Adrenal gland (tissue), 12 donors: ENCODE data around the gene DHX58. TPM values are rescaled to one million over a fixed set of nuclear protein-coding genes. Genes with fewer than 3 reads are reported as not detected.

Source experiments
- DNase-seq, 7 donors: peaks; one replicate each; pipeline ENCODE4 v3.0.0-alpha.2; 2019 to 2020
- H3K27ac ChIP-seq, 5 donors: fragments of 200-600 bp; sonication (generic) in 4 of 5; 1 replicate in 3 of 5; 2 replicates in 2 of 5; pipeline versions ENCODE4 v1.5.1 to v1.8.0; 2016 to 2020; ENCODE audit warnings: mild to moderate bottlenecking in 1 of 5
- H3K27me3 ChIP-seq: fragments of 200-600 bp; 2 replicates; pipeline ENCODE4 v1.8.0; 2021
- H3K36me3 ChIP-seq, 2 donors: fragments of 200-600 bp; replicated peaks in 1 of 2; 1 replicate in 1 of 2; 2 replicates in 1 of 2; pipeline versions ENCODE4 v1.5.1 to v1.8.0; 2018 to 2022
- H3K4me1 ChIP-seq, 2 donors: fragments of 200-600 bp; replicated peaks in 1 of 2; 1 replicate in 1 of 2; 2 replicates in 1 of 2; pipeline versions ENCODE4 v1.5.1 to v1.8.0; 2018 to 2021
- H3K4me3 ChIP-seq, 4 donors: fragments of 200-600 bp; sonication (generic) in 3 of 4; one replicate each; pipeline ENCODE4 v1.5.1; 2016 to 2018
- H3K9me3 ChIP-seq, 3 donors: fragments of 200-600 bp; sonication (generic) in 1 of 3; replicated peaks in 1 of 3; 1 replicate in 2 of 3; 2 replicates in 1 of 3; pipeline versions ENCODE4 v1.5.1 to v1.8.0; 2016 to 2021
- POLR2A ChIP-seq, 2 donors: fragments of 450-650 bp; IDR thresholded peaks; one replicate each; pipeline ENCODE4 v1.6.1; 2017; ENCODE audit warnings: antibody characterized with exemption in 2 of 2, mild to moderate bottlenecking in 2 of 2, moderate library complexity in 1 of 2
- WGBS, 4 donors: extraction: QIAGEN DNeasy Blood & Tissue Kit in 2 of 4; methylation state at CpG; one replicate each; pipeline versions ENCODE4 v1.1.5 to v1.1.7; 2013 to 2017; 5-methylcytosine and 5-hydroxymethylcytosine counted together
- intact Hi-C, 2 donors: fragments of 100-400 bp; cut with DNase I; formaldehyde crosslinking; loops; one replicate each; pipeline versions ENCODE4 v1.14.1 to v1.15.0; 2022 to 2023
- polyA plus RNA-seq, 3 donors: library from polyadenylated mRNA; stranded (reverse); fragments of 200-250 nt in 2 of 3; fragments of 350-450 nt in 1 of 3; fragmentation: Illumina TruSeq in 1 of 3; extraction: RNeasy Lipid Tissue Mini Kit (QIAGEN cat#74804) in 1 of 3; gene quantifications; one replicate each; pipeline ENCODE4 v1.2.3, GENCODE V29; 2013 to 2014
- total RNA-seq, 9 donors: library from RNA; depleted of rRNA in 4 of 9; stranded (reverse); fragments of >200 nt in 4 of 9; fragments of 120-200 nt in 1 of 9; fragmentation: NEBNext Ultra II Directional in 1 of 9; extraction: Animal tissue kit (Norgen Biotek cat#: 25700) in 1 of 9; gene quantifications; one replicate each; pipeline versions ENCODE4 v1.1.0 to v1.2.4, GENCODE V29; 2013 to 2023
- TF ChIP-seq, protein P1 (sequence below), 6 experiments: fragments of 450-650 bp in 4 of 6; fragments of 200-600 bp in 2 of 6; sonication (generic) in 1 of 6; IDR thresholded peaks; 1 replicate in 5 of 6; 2 replicates in 1 of 6; pipeline versions ENCODE4 v1.5.1 to v1.8.0; 2016 to 2021; ENCODE audit warnings: antibody characterized with exemption in 6 of 6, mild to moderate bottlenecking in 2 of 6, moderate library complexity in 1 of 6
- donor health status: healthy with polysubstance abuse.
- donor health status: Bipolar disorder and iron deficiency.
- donor health status: DM: yes; HTN: yes; CAD: no.
- donor health status: DM: no; HTN: no; CAD: no.
- donor health status: DM: no; HTN: no; CAD: no.
- donor health status: DM: yes; HTN: yes; CAD: no.

The DHX58 gene
- total and polyA plus RNA-seq, 12 donors = 16.3 to 117 (median 31.9) TPM

DNA sequence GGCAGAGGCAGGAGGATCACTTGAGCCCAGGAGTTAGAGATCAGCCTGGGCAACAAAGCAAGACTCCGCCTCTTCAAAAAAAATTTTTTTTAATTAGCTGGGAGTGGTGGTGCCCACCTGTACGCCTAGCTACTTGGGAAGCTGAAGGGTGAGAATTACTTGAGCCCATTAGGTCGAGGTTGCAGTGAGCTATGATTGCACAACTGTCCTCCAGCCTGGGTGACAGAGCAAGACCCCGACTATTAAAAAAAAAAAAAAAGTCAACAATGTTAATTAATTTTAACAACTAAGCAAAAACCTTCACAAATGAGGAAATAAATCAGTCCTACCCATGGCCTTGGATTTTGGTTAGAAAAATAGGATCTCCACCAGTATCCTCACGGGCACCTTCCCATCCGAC, 5.4 kb downstream of the DHX58 start:
- Histone ChIP-seq H3K27me3 (no peaks in the 10 kb centered on the region), H3K4me1 (peaks cover 8 to 16% of the 10 kb centered on the region in 2 donors), H3K36me3 (peaks cover 0 to 18% of the 10 kb centered on the region in 2 donors), H3K4me3 (peak overlapping the region in 1 of 4 donors; percentile 44), H3K27ac (no peak overlapping the region), H3K9me3 (no peaks in the 10 kb centered on the region)
- TF ChIP-seq POLR2A (IDR thresholded peaks at IDR 0.05) = no peak
- TF ChIP-seq, protein P1, sequence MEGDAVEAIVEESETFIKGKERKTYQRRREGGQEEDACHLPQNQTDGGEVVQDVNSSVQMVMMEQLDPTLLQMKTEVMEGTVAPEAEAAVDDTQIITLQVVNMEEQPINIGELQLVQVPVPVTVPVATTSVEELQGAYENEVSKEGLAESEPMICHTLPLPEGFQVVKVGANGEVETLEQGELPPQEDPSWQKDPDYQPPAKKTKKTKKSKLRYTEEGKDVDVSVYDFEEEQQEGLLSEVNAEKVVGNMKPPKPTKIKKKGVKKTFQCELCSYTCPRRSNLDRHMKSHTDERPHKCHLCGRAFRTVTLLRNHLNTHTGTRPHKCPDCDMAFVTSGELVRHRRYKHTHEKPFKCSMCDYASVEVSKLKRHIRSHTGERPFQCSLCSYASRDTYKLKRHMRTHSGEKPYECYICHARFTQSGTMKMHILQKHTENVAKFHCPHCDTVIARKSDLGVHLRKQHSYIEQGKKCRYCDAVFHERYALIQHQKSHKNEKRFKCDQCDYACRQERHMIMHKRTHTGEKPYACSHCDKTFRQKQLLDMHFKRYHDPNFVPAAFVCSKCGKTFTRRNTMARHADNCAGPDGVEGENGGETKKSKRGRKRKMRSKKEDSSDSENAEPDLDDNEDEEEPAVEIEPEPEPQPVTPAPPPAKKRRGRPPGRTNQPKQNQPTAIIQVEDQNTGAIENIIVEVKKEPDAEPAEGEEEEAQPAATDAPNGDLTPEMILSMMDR (IDR thresholded peaks at IDR 0.05) = no peak
- intact Hi-C loops = no loop called here
- WGBS, 4 donors = 70 to 79% (median 76%) methylated on average over 6 of the region's 6 CpGs
- no peak for DNase-seq

DNA sequence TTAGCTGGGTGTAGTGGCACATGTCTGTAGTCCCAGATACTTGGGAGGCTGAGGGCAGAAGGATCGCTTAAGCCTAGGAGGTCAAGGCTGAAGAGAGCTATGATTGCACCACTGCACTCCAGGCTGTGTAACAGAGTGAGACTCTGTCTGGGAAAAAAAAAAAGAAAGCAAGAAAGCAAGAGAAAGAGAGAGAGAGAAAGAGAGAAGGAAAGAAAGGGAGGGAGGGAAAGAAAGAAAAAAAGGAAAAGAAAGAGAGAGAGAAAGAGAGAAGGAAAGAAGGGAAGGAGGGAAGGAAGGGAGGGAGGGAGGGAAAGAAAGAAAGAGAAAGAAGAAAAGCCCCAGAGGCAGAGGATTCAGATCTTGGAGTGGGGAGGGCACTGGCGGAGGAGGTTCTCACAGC, 6.5 kb downstream of the DHX58 start:
- DNase-seq = no peak
- peaks cover 0 to 9% of the 10 kb centered on the region in 2 donors for H3K4me1 ChIP-seq
- H3K9me3 ChIP-seq = no peaks in the 10 kb centered on the region
- peaks cover 0 to 18% of the 10 kb centered on the region in 2 donors for H3K36me3 ChIP-seq
- 66 to 79% (median 71%) methylated on average over 2 of the region's 2 CpGs for WGBS, 4 donors
- TF ChIP-seq, protein P1 (IDR thresholded peaks at IDR 0.05) = no peak
- intact Hi-C loops = no loop called here
- no peak overlapping the region for H3K27ac ChIP-seq
- no peak overlapping the region for H3K4me3 ChIP-seq
- H3K27me3 ChIP-seq = no peaks in the 10 kb centered on the region

DNA sequence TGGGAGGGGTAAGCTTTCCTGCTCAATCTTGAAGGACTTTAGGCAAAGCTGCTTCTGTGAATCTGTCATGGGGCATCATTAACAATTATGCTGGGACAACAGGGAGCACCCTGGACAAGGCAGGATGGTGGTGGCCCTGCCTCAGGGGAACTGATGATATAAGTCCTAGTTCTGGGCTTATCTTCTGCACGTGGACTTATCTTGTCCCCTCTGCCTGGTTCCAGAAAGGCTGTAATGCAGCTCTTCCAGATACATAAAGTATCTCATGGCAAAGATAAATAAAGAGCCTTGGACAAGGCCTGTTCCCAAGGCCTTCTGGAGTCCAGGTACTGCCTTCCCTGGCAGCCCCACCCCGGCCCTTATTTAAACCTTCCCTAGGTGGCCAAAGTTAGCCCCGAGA, 8.2 kb downstream of the DHX58 start:
- DNase-seq = no peak
- 46 to 74% (median 66%) methylated on average over 2 to 3 of the region's 3 CpGs for WGBS, 4 donors
- intact Hi-C loops = loop anchor here in 1 of 2 donors (5.0 kb wide), 1 partner anchor 37 kb away; no protein-coding TSS in a partner anchor
- Histone ChIP-seq H3K27me3 (no peaks in the 10 kb centered on the region), H3K27ac (no peak overlapping the region), H3K4me1 (peaks cover 0 to 4% of the 10 kb centered on the region in 2 donors), H3K9me3 (no peaks in the 10 kb centered on the region), H3K36me3 (peaks cover 0 to 16% of the 10 kb centered on the region in 2 donors), H3K4me3 (no peak overlapping the region)
- TF ChIP-seq POLR2A (IDR thresholded peaks at IDR 0.05) = no peak
- TF ChIP-seq, protein P1 (IDR thresholded peaks at IDR 0.05) = no peak

DNA sequence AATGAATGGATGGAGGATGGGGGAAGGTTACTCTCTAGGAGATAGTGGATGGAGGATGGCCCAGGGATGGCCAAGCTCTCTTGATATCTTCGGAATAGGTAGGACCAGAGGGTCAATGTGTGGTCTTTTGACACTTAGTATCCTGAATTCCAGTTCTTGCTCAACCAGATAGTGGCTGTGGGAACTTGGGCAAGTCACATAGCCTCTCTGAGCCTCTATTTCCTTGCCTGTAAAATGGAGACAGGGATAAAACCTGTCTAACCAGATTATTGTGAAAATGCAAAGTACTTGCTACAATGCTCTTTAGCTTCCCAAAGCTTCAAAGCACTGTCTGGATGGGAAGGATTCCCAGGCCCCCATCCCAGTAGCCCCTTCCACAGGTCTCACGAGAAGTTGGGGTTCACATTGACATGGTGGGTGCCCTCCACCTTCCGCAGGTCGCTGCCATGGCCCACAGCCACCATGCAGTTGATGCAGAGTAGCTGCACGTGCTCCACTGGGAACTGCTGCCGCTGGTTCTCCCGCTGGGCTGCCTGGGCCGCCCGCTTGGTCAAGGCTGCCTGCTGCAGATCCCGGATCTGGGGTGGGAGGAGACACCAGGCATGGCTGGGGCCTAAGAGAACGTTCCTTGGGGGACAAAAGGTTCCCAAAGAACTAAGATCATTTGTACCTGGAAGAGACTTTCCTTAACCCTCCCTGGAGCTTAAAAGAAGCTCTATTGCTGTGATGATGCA, 9.1 kb downstream of the DHX58 start:
- Histone ChIP-seq H3K27ac (no peak overlapping the region), H3K9me3 (no peaks in the 10 kb centered on the region), H3K4me1 (peaks cover 0 to 4% of the 10 kb centered on the region in 2 donors), H3K36me3 (peaks cover 0 to 7% of the 10 kb centered on the region in 2 donors), H3K27me3 (no peaks in the 10 kb centered on the region), H3K4me3 (no peak overlapping the region)
- DNase-seq = no peak
- WGBS, 4 donors = 72 to 87% (median 84%) methylated on average over 4 to 11 of the region's 11 CpGs
- intact Hi-C loops = loop anchor here in 1 of 2 donors (5.0 kb wide), 1 partner anchor 36 kb away; no protein-coding TSS in a partner anchor
- TF ChIP-seq POLR2A (IDR thresholded peaks at IDR 0.05) = no peak
- TF ChIP-seq, protein P1 (IDR thresholded peaks at IDR 0.05) = no peak
